Posterior vena cava (tissue), 2 donors: ENCODE measurements around the gene DIRAS1. TPM values are rescaled to one million over a fixed set of nuclear protein-coding genes. Genes with fewer than 3 reads are reported as not detected.

Experiments
- DNase-seq: peaks from one replicate; pipeline ENCODE4 v3.0.0-alpha.2; 2020; ENCODE audit warnings: low spot score
- intact Hi-C, 2 donors: fragments of 100-400 bp; cut with DNase I; formaldehyde crosslinking; loops; one replicate each; pipeline versions ENCODE4 v1.14.1 to v1.14.2; 2022 to 2023
- total RNA-seq, 2 donors: library from RNA; stranded (reverse); fragmentation: NEBNext Ultra II Directional; extraction: Animal tissue kit (Norgen Biotek cat#: 25700); gene quantifications; one replicate each; pipeline ENCODE4 v1.2.1, GENCODE V29; 2021
- donor health status: DM: yes; HTN: yes; CAD: no.
- donor health status: DM: yes; HTN: yes; CAD: no.

Gene DIRAS1
- total RNA-seq, 2 donors from 2014 or later = 11.6 to 21.7 TPM

GRCh38 chr19:2756921-2757881 is 36.0 kb upstream of the DIRAS1 start:
- intact Hi-C loops = no loop called here
- no peak for DNase-seq

DNA sequence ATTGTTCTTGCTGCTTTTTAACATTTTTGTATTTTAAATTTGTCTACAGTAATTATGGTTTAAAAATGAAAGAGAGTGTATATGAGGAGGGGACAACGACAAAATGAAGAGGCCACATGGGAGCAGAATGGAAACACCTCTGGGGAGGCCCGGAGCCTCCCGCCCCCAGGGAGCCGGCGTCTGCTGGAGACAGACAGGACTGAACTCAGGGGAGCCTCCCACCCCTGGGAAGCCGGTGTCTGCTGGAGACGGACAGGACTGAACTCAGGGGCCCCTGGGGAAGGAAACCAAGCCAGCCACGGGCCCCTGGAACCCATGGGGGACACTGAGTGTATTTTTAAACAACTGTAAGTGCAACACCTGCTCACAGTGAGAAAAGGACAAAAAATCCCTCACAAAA is 35.3 kb upstream of the DIRAS1 start:
- DNase-seq = no peak
- intact Hi-C loops = no loop called here

- DNase-seq = no peak
- intact Hi-C loops = no loop called here
Observed at GRCh38 chr19:2755811-2756210, 34.6 kb upstream of the DIRAS1 start.

GRCh38 chr19:2755448-2755705 is 34.2 kb upstream of the DIRAS1 start:
- no peak for DNase-seq
- intact Hi-C loops = no loop called here

- no peak for DNase-seq
- intact Hi-C loops = no loop called here
Observed at GRCh38 chr19:2754659-2755447, 33.7 kb upstream of the DIRAS1 start.

DNA sequence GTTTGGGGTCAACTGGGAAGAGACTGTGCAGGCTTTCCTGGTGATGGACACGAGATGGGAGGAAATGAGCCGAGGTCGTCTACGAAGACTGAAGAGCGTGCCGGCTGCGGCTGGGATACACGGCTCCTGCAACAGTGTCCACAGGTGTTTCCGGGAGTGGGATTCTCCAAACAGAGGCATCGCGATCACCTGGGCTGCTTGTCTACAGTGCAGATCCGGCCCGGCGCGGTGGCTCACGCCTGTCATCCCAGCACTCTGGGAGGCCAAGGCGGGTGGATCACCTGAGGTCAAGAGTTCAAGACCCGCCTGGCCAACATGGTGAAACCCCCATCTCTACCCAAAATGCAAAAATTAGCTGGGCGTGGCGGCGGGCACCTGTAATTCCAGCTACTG is 30.3 kb upstream of the DIRAS1 start:
- intact Hi-C loops = no loop called here
- DNase-seq = no peak

DNA sequence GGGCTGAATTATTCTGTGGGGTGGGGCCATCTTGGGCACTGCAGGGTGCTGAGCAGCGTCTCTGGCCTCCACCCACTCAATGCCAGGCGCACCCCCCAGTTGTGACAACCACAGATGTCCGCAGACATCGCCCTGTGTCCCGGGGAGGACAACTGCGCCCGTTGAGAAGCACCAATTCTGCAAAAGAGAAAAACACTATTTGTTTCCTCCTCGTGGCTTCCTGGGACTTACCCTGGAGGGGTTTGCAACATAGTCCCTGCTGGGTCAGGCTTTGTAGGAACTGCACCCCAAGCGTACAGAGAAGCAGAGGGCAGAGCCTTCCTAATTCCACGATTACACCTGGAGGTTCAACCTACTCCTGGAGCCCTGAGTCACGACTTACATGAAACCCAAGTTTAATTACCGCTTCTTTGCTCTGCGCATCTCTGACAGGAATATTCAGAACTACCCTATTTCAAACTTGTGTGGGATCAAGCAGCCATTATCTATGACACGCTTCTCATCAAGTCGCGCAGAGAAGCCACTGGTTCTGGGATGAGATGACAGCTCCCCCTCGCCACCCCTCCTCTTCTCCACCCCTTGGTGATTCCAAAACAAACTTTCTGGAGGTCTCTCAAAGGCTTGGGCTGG is 29.8 kb upstream of the DIRAS1 start:
- intact Hi-C loops = no loop called here
- DNase-seq = no peak

GRCh38 chr19:2747349-2747748 is 26.2 kb upstream of the DIRAS1 start:
- DNase-seq = no peak
- intact Hi-C loops = no loop called here

DNA sequence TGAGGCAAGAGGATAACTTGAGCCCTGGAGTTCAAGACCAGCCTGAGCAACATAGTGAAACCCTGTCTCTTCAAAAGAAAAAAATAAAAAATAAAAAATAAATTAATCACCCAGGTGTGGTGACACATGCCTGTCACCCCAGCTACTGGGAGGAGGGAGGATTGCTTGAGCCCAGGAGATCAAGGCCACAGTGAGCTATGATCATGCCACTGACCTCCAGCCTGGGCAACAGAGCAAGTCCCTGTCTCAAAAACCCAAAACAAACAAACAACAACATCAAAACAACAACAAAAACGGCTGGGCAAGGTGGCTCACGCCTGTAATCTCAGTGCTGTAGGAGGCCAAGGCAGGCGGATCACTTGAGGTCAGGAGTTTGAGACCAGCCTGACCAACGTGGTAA is 22.9 kb upstream of the DIRAS1 start:
- DNase-seq = no peak
- intact Hi-C loops = no loop called here

DNA sequence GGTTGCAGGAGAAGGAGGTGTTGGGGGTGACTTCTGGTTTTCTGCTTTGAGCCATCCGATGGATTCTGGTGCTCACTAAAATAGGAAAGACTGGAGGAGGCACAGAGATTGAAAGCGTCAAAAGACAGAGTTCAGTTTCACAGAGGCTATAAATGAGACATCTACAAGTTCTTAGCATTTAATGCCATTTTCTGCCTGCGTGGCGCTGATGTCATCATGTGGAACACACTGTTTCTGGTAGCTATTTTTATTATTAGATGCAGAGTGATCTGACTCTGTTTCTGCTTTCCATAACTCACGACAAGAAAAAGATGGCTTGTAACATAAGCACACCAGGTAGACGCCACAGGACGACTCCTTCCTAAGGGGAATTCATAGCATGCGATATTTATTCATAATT is 21.9 kb upstream of the DIRAS1 start:
- intact Hi-C loops = loop anchor here in 1 of 2 donors (2.0 kb wide), 1 partner anchor 92 kb away; no protein-coding TSS in a partner anchor
- no peak for DNase-seq

- intact Hi-C loops = no loop called here
- DNase-seq = no peak
Observed at GRCh38 chr19:2740314-2740656, 19.1 kb upstream of the DIRAS1 start.

GRCh38 chr19:2739602-2740313 is 18.6 kb upstream of the DIRAS1 start, which contains the start of gene SLC39A3:
Gene SLC39A3 (minus strand): TSS chr19:2740017. CDS start chr19:2737257, 2,760 bp downstream.
- peak; percentile 99 for DNase-seq
- intact Hi-C loops = no loop called here

GRCh38 chr19:2736550-2737190 is 15.5 kb upstream of the DIRAS1 start:
- intact Hi-C loops = no loop called here
- no peak for DNase-seq

DNA sequence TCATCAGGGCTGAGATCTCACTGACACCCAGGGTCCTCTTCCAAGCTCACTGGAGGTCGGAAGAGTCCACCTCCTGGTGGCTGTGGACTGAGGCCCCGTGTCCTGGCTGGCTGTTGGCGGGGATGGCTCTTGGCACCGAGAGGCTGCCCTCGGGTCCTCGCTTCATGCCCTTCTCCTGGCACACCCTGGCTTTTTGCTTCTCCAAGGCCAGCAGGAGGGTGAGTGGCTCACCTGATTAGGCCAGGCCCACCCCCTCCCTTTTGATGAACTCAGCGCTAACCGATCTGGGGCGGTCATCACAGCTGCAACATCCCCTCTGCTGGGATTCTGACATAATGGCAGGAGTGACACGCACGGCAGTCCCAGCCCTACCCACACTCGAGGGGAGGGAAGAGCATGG is 14.2 kb upstream of the DIRAS1 start:
- intact Hi-C loops = no loop called here
- DNase-seq = no peak

DNA sequence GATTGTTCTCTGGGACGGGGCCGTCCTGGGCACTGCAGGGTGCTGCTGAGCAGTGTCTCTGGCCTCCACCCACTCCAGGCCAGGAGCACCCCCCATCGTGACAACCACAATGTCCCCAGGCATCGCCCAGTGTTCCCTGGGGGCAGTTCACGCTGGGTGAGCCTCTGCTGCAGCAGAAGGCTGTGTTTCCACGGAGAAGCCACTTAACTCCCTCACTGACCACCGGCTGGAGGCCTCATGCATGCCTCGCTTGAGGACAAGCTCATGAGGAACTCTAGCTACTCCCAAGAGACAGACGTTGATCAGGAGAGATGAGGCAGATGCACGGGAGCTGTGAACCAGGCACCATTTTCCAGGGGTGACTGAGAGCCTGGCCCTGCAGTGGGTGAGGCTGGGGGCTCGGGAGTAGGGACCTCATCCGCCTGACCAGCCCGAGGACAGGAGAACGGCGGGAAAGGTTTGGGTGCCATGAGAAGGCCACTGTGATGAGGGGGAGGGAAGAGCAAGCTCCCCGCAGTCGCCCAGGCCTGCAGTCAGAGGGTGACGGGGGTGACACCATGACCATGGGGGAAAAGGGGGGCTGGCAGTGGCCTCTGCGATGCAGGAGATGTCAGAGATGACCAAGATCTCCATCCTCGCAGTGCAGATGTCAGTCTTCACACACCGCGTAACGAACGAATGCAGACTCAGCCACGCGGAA is 13.6 kb upstream of the DIRAS1 start:
- intact Hi-C loops = no loop called here

GRCh38 chr19:2733930-2734588 is 12.9 kb upstream of the DIRAS1 start:
- intact Hi-C loops = no loop called here
- DNase-seq = no peak

More for the DNA sequence above, 13.6 kb upstream of the DIRAS1 start:
- DNase-seq = no peak

GRCh38 chr19:2732883-2733282 is 11.7 kb upstream of the DIRAS1 start:
- intact Hi-C loops = no loop called here
- DNase-seq = no peak

GRCh38 chr19:2732157-2732725 is 11.1 kb upstream of the DIRAS1 start:
- intact Hi-C loops = no loop called here
- DNase-seq = no peak
